KOPT-K1 (cell line): Measurements from ENCODE around the gene TWIST2.

Experiments used
- H3K27ac ChIP-seq: fragments of 200-600 bp; sonication (generic); 2 replicates; pipeline ENCODE4 v1.5.1; 2016; ENCODE audit warnings: antibody characterized with exemption, mild to moderate bottlenecking, low read depth, low read length; ENCODE audit not compliant: poor library complexity, severe bottlenecking
- H3K36me3 ChIP-seq: fragments of 200-600 bp; sonication (generic); 2 replicates; pipeline ENCODE4 v1.5.1; 2017; ENCODE audit warnings: antibody characterized with exemption, mild to moderate bottlenecking, low read length, moderate library complexity; ENCODE audit not compliant: insufficient read depth
- H3K9me3 ChIP-seq: fragments of 200-600 bp; sonication (generic); 2 replicates; pipeline ENCODE4 v1.5.1; 2017; ENCODE audit warnings: antibody characterized with exemption, low read length, mild to moderate bottlenecking; ENCODE audit not compliant: insufficient read depth, poor library complexity, severe bottlenecking

Gene TWIST2

DNA sequence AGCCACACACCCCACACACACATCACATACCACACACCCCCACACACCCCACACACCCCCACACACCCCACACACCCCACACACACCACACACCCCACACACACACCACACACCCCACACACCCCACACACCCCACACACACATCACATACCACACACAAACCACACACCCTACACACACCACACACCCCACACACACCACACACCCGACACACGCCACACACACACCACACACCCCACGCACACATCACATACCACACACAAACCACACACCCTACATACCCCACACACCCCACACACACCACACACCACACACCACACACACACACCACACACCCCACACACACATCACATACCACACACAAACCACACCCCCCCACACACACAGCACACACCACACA lies 22.4 kb downstream of the TWIST2 start:
- no peak overlapping the region for H3K27ac ChIP-seq
- H3K36me3 ChIP-seq = no peaks in the 10 kb centered on the region
- no peaks in the 10 kb centered on the region for H3K9me3 ChIP-seq

GRCh38 chr2:238872026-238872425 lies 24.1 kb downstream of the TWIST2 start:
- Histone ChIP-seq H3K9me3 (peaks cover 11% of the 10 kb centered on the region), H3K27ac (no peak overlapping the region), H3K36me3 (no peaks in the 10 kb centered on the region)

- Histone ChIP-seq H3K9me3 (peaks cover 19% of the 10 kb centered on the region), H3K27ac (no peak overlapping the region), H3K36me3 (no peaks in the 10 kb centered on the region)
Measured at GRCh38 chr2:238872628-238873380, 24.9 kb downstream of the TWIST2 start.

- H3K27ac ChIP-seq = no peak overlapping the region
- H3K9me3 ChIP-seq = peaks cover 25% of the 10 kb centered on the region
- H3K36me3 ChIP-seq = no peaks in the 10 kb centered on the region
Measured at GRCh38 chr2:238873381-238873801, 25.5 kb downstream of the TWIST2 start.

GRCh38 chr2:238873841-238874240 lies 26.0 kb downstream of the TWIST2 start:
- peaks cover 26% of the 10 kb centered on the region for H3K9me3 ChIP-seq
- no peaks in the 10 kb centered on the region for H3K36me3 ChIP-seq
- H3K27ac ChIP-seq = no peak overlapping the region

DNA sequence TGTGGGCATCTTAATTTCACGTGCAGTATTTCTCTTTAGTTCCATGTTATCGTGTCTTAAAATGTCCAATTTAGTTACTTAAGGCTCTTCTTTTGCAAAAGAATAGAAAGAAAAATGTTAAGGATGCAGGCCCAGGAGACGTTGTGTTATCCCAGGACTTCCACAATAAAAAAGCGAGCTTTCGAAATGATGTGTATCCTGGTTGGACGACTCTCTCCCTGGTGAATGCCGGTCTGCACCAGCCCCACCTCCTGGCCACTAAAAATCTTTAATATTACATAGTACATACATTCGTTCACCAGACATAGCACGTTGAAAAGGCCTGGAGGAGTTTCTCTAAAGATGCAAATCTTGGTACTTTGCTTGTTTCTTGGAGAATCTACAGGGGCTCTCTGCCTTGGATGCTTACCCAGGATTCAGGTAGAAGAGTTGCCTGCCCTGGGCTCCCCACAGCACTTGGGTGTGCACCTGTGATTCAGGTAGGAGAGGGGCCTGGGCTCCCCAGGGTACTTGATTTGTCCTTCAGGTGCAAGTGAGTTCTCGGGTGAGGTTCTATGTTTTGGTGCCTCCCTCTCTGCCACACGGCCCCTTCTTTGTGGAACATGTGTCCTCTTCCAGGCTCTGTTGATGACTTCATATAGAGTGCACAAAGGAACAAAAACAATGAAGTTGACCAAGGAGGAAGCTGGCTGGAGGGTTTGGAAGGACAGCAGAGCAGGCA lies 26.6 kb downstream of the TWIST2 start:
- H3K27ac ChIP-seq = no peak overlapping the region
- H3K9me3 ChIP-seq = peaks cover 26% of the 10 kb centered on the region
- no peaks in the 10 kb centered on the region for H3K36me3 ChIP-seq

GRCh38 chr2:238875101-238875470 lies 27.2 kb downstream of the TWIST2 start:
- H3K9me3 ChIP-seq = peaks cover 26% of the 10 kb centered on the region
- no peak overlapping the region for H3K27ac ChIP-seq
- no peaks in the 10 kb centered on the region for H3K36me3 ChIP-seq

DNA sequence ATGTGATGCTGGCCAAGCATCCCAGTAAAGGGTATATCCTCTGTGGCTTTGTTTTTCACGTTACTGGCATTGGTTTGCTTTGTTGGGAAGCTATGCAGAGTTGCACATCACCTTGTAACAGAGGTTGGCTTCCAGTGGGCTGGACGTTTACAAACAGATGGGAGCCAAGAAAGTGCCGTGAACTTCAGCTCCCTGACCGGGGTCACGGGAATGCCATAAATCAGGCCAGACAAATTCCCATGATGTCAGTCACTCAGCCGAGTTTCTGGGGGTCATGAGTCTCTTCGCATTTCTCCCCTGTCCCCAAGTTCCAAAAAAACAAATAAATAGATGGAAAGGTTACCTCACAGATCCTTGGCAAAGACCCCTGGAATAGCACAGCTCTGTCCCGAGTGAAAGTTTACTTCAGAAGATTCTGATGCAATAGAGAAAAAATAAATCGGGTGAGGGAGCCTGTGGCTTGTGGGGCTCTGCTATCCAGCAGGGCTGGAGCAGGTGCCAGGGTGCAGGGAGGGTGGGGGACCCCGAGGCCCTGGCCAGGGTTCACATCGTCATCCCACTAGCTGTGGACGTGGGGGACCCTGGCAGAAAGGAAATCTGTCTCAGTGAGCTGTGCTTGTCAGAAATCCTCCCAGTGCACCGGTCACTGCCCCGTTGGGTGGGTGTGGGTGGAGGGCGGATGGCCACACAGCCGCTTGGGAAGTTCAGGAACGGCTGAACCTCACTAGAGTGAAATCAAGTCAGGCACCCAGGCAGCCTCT lies 27.8 kb downstream of the TWIST2 start:
- no peak overlapping the region for H3K27ac ChIP-seq
- peaks cover 26% of the 10 kb centered on the region for H3K9me3 ChIP-seq
- H3K36me3 ChIP-seq = no peaks in the 10 kb centered on the region

- H3K36me3 ChIP-seq = no peaks in the 10 kb centered on the region
- no peak overlapping the region for H3K27ac ChIP-seq
- H3K9me3 ChIP-seq = peaks cover 26% of the 10 kb centered on the region
Measured at GRCh38 chr2:238876232-238876630, 28.3 kb downstream of the TWIST2 start.

GRCh38 chr2:238878051-238878735 lies 30.3 kb downstream of the TWIST2 start:
- peaks cover 26% of the 10 kb centered on the region for H3K9me3 ChIP-seq
- no peak overlapping the region for H3K27ac ChIP-seq
- no peaks in the 10 kb centered on the region for H3K36me3 ChIP-seq

GRCh38 chr2:238879043-238879442 lies 31.2 kb downstream of the TWIST2 start:
- Histone ChIP-seq H3K9me3 (peaks cover 26% of the 10 kb centered on the region), H3K36me3 (no peaks in the 10 kb centered on the region), H3K27ac (no peak overlapping the region)

DNA sequence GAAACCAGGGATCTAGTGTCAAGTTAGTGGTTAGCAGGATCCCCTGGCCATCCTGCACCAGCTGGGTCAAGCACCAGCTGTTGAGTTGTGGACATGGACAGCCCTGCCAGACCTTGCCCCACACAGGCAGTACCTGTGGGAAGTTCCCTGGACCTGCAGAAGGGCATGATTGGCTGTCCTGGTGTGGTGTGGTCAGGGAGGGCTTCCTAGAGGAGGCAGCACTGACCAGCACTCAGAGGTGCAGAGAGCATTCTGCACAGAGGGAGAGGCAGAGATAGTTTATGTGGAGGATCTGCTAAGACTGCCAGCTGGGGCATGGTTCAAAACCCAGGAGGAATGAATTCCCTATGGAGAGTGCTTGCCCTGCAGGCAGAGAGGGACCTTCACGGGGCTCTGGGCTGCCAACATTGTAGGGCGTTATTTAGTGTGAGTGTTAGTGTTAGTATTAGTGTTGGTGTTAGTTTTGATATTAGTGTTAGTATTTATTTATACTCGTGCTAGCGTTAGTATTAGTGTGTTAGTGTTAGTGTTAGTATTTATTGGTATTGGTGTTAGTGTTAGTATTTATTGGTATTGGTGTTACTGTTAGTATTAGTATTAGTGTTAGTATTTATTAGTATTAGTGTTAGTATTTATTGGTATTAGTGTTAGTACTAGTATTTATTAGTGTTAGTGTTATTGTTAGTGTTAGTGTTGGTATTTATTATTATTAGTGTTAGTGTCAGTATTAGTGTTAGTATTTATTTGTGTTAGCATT lies 31.9 kb downstream of the TWIST2 start:
- no peak overlapping the region for H3K27ac ChIP-seq
- H3K9me3 ChIP-seq = peaks cover 26% of the 10 kb centered on the region
- no peaks in the 10 kb centered on the region for H3K36me3 ChIP-seq

DNA sequence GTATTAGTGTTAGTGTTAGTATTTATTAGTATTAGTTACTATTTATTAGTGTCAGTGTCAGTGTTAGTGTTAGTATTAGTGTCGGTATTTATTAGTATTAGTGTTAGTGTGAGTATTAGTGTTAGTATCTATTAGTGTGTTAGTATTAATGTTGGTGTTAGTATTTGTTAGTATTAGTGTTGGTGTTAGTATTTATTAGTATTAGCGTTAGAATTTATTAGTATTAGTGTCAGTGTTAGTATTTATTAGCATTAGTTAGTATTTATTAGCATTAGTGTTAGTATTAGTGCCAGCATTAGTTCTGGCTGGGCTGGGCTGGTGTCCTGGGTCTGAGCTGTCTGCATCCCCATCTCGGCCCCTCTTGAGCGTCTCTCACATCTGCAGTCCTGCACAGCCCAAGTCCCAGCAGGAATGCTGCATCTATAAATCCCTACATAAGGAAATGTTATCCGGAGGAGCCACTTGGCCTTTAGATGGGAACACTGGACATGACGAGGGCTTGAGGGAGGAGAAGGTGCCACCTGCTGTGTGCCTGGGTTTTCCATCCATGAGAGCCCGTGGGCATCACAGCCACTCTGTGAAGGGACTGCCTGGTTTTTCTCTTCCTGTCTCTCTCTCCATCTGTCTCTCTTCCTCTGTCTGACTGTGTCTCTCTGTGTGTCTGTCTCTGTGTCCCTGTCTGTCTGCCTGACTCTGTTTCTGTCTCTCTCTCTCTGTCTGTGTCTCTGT lies 33.6 kb downstream of the TWIST2 start:
- no peak overlapping the region for H3K27ac ChIP-seq
- peaks cover 19% of the 10 kb centered on the region for H3K9me3 ChIP-seq
- no peaks in the 10 kb centered on the region for H3K36me3 ChIP-seq
